CD4-positive, CD25-positive, alpha-beta regulatory T cell (primary cell): ENCODE data around the gene DIP2A. TPM values are rescaled to one million over a fixed set of nuclear protein-coding genes. Genes with fewer than 3 reads are reported as not detected.

Experiments
- polyA plus RNA-seq, 4 donors: library from polyadenylated mRNA; unstranded; fragments of 300-500 nt; fragmentation: Illumina TruSeq; gene quantifications; one replicate each; pipeline ENCODE4 v1.2.3, GENCODE V29; 2021
- total RNA-seq: library from RNA; stranded (reverse); gene quantifications from one replicate; pipeline ENCODE4 v1.2.3, GENCODE V29; 2022

DIP2A gene
- total and polyA plus RNA-seq, 5 donors from 2014 or later: 12.6 to 125 (median 17.0) TPM

Other genes starting within 250 kb of the DIP2A start
- 51.6 TPM for gene LSS, start 230.1 kb upstream of the DIP2A start, total RNA-seq
- 10 to 100 TPM in 3 of 4 donors, 1 to 10 TPM in 1; 8.8 to 18.0 (median 12.3) TPM for gene LSS, start 230.1 kb upstream of the DIP2A start, polyA plus RNA-seq
- gene MCM3AP, start 173.3 kb upstream of the DIP2A start, total RNA-seq: 139 TPM
- 10 to 100 TPM; 30.7 to 47.2 (median 44.8) TPM for gene MCM3AP, start 173.3 kb upstream of the DIP2A start, polyA plus RNA-seq
- gene YBEY, start 172.5 kb upstream of the DIP2A start, total RNA-seq: 10.9 TPM
- 10 to 100 TPM; 13.6 to 18.3 (median 15.4) TPM for gene YBEY, start 172.5 kb upstream of the DIP2A start, polyA plus RNA-seq
- gene C21orf58, start 135.0 kb upstream of the DIP2A start, total RNA-seq: 5.2 TPM
- gene C21orf58, start 135.0 kb upstream of the DIP2A start, polyA plus RNA-seq: under 1 TPM; 0.64 to 0.96 (median 0.83) TPM
- 64.5 TPM for gene PCNT, start 134.7 kb upstream of the DIP2A start, total RNA-seq
- gene PCNT, start 134.7 kb upstream of the DIP2A start, polyA plus RNA-seq: 10 to 100 TPM in 2 of 4 donors, 1 to 10 TPM in 2; 5.3 to 13.7 (median 9.5) TPM
- gene S100B, start 146.2 kb downstream of the DIP2A start, total RNA-seq: not detected
- under 1 TPM in 1 of 4 donors, not detected in 3; 0.54 TPM for gene S100B, start 146.2 kb downstream of the DIP2A start, polyA plus RNA-seq
- 90.4 TPM for gene PRMT2, start 176.8 kb downstream of the DIP2A start, total RNA-seq
- 100 to 1,000 TPM; 129 to 202 (median 176) TPM for gene PRMT2, start 176.8 kb downstream of the DIP2A start, polyA plus RNA-seq